Gastrocnemius medialis (tissue), 4 donors: ENCODE measurements around the gene THOC5. TPM values are rescaled to one million over a fixed set of nuclear protein-coding genes. Genes with fewer than 3 reads are reported as not detected.
"Not testable (repeated sequence)": the region's sequence is repeated elsewhere in the genome, so short reads cannot be mapped to it uniquely, and the experiment has no call there.

Experiments used
- ATAC-seq, 2 donors: fragments of 150-250 bp; one replicate each; pipeline ENCODE4 v1.9.1; 2016
- DNase-seq, 2 donors: peaks; one replicate each; pipeline ENCODE4 v3.0.0-alpha.2; 2019
- H3K27ac ChIP-seq, 4 donors: fragments of 200-600 bp; sonication (generic); 1 replicate in 1 of 4; 2 replicates in 3 of 4; pipeline ENCODE4 v1.5.1; 2016 to 2018; ENCODE audit warnings: mild to moderate bottlenecking in 2 of 4, moderate library complexity in 1 of 4
- H3K27me3 ChIP-seq, 3 donors: fragments of 200-600 bp; sonication (generic) in 2 of 3; 1 replicate in 1 of 3; 2 replicates in 2 of 3; pipeline versions ENCODE4 v1.5.1 to v1.6.0; 2016 to 2019; ENCODE audit warnings: mild to moderate bottlenecking in 1 of 3, moderate library complexity in 1 of 3
- H3K36me3 ChIP-seq, 2 donors: fragments of 200-600 bp; sonication (generic) in 1 of 2; one replicate each; pipeline ENCODE4 v1.5.1; 2017 to 2018
- H3K4me1 ChIP-seq, 2 donors: fragments of 200-600 bp; sonication (generic) in 1 of 2; one replicate each; pipeline ENCODE4 v1.5.1; 2016 to 2017; ENCODE audit warnings: mild to moderate bottlenecking in 2 of 2
- H3K4me3 ChIP-seq, 4 donors: fragments of 200-600 bp; sonication (generic) in 3 of 4; 1 replicate in 1 of 4; 2 replicates in 3 of 4; pipeline ENCODE4 v1.5.1; 2016 to 2019; ENCODE audit warnings: mild to moderate bottlenecking in 2 of 4
- H3K9me3 ChIP-seq, 3 donors: fragments of 200-600 bp; sonication (generic) in 2 of 3; 1 replicate in 1 of 3; 2 replicates in 2 of 3; pipeline ENCODE4 v1.5.1; 2016 to 2019
- CTCF ChIP-seq, 5 experiments: fragments of 450-650 bp in 3 of 5; fragments of 200-600 bp in 2 of 5; sonication (generic) in 2 of 5; IDR thresholded peaks in 4 of 5; conservative IDR thresholded peaks in 1 of 5; 1 replicate in 4 of 5; 2 replicates in 1 of 5; pipeline ENCODE4 v1.5.1; 2016 to 2019; ENCODE audit warnings: antibody characterized with exemption in 5 of 5, mild to moderate bottlenecking in 3 of 5, moderate library complexity in 3 of 5
- POLR2A ChIP-seq, 2 donors: fragments of 450-650 bp; IDR thresholded peaks; one replicate each; pipeline ENCODE4 v1.6.1; 2017; ENCODE audit warnings: antibody characterized with exemption in 2 of 2, mild to moderate bottlenecking in 2 of 2, moderate library complexity in 2 of 2
- in situ Hi-C, 4 donors: fragments of 200-750 bp; cut with MboI; loops; one replicate each; pipeline versions ENCODE4 v1.15.0 to v1.8.0; 2017; ENCODE audit warnings: low sequenced_read_pairs in 4 of 4
- intact Hi-C: fragments of 100-400 bp; cut with DNase I; formaldehyde crosslinking; loops from one replicate; pipeline ENCODE4 v1.15.1; 2023; ENCODE audit warnings: low total_unique reads
- total RNA-seq, 4 donors: library from RNA; depleted of rRNA; stranded (reverse); fragments of >200 nt; gene quantifications; one replicate each; pipeline versions ENCODE4 v1.1.0 to v1.2.3, GENCODE V29; 2016

Gene THOC5
- 10 to 100 TPM; 38.4 to 71.4 (median 56.3) TPM for total RNA-seq

DNA sequence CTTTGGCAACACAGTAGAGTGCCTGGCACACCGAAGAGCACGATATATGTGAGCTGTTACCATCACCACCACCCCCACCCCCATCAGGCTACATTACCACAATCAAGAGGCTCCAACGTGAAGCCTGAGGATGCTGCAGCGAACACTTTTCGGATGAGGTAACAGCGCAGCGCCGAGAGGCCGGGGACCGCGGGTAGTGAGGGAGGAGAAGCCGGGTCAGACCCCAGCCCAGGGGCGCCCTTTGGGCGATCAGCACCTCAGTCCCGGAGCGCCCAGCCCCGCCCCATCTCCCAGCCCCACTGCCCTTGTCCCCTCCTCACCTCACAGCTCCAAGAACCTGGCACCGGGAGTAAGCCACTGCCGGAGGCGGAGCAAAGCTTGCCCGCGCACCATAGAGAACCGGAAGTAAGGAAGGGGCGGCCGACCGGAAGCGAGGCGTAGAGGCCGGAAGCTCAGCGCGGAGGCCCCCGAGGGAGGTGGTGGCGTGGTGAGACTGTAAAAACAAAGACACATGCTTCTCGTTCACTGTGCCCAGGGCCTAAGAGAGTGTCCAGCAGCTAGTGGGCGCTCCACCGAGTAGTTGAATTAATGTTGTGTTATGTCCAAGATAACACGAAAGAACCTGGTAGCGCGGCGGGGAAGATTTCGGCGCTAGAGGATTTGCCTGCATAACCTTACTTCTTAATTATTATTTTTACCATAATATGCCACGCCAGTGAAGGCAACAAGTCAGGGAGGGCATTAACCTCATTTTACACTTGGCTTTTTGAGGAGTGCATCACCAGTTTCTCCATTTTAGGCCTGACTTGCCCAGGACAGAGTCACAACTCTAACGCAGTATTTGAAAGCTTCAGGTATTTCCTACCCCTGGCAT is at the start of gene THOC5:
TSS of gene THOC5 (minus strand) at position 407 of the 874 bp plus-strand sequence. CDS start 4,610 bp downstream, outside the sequence.
- intact Hi-C loops (loop anchor here (2.0 kb wide), 1 partner anchor 51 kb away; no protein-coding TSS in a partner anchor), in situ Hi-C loops (no loop called here)
- TF ChIP-seq CTCF (IDR thresholded peaks at IDR 0.05 in 4 of 5, conservative IDR thresholded peaks at IDR 0.05 in 1 of 5) (peak; percentile 35 to 79 (median 54)), POLR2A (IDR thresholded peaks at IDR 0.05) (peak; percentile 16 to 38)
- H3K4me1 ChIP-seq: peaks cover 8 to 10% of the 10 kb centered on the region in 2 donors
- peak; percentile 99 for ATAC-seq
- peak within 1 kb of the TSS; percentile 69 to 92 (median 83) for H3K4me3 ChIP-seq
- H3K9me3 ChIP-seq: no peaks in the 10 kb centered on the region
- H3K36me3 ChIP-seq: peaks cover 0 to 5% of the 10 kb centered on the region in 2 donors
- H3K27me3 ChIP-seq: no peaks in the 10 kb centered on the region
- peak; percentile 91 to 94 for DNase-seq
- peak within 1 kb of the TSS; percentile 79 to 86 (median 81) for H3K27ac ChIP-seq

DNA sequence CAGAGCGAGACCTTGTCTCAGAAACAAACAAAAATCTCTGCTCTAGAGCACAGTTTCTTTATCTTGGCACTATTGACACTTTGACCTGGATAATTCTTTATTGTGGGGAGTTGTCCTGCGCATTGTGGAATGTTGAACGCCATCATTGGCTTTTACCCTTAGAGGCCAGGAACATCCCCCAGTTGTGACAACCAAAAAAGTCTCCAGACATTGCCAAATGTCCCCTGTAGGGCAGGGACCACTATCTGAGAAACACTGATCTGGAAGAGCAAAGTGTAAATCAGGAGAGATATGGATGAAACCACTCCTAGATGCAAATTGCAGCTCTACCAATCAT is 45.1 kb upstream of the THOC5 start:
- DNase-seq (no peak), ATAC-seq (no peak)
- Histone ChIP-seq H3K4me1 (no peaks in the 10 kb centered on the region), H3K36me3 (no peaks in the 10 kb centered on the region), H3K27me3 (no peaks in the 10 kb centered on the region), H3K4me3 (no peak overlapping the region), H3K27ac (no peak overlapping the region), H3K9me3 (no peaks in the 10 kb centered on the region)
- TF ChIP-seq POLR2A (IDR thresholded peaks at IDR 0.05) (no peak), CTCF (IDR thresholded peaks at IDR 0.05 in 4 of 5, conservative IDR thresholded peaks at IDR 0.05 in 1 of 5) (no peak)
- in situ Hi-C loops (no loop called here), intact Hi-C loops (no loop called here)

- DNase-seq, H3K36me3 ChIP-seq, ATAC-seq, in situ Hi-C loops, H3K4me3 ChIP-seq, H3K9me3 ChIP-seq, H3K27ac ChIP-seq, intact Hi-C loops, H3K27me3 ChIP-seq, H3K4me1 ChIP-seq: not testable (repeated sequence)
Measured at GRCh38 chr22:29597871-29598683, 44.5 kb upstream of the THOC5 start.

DNA sequence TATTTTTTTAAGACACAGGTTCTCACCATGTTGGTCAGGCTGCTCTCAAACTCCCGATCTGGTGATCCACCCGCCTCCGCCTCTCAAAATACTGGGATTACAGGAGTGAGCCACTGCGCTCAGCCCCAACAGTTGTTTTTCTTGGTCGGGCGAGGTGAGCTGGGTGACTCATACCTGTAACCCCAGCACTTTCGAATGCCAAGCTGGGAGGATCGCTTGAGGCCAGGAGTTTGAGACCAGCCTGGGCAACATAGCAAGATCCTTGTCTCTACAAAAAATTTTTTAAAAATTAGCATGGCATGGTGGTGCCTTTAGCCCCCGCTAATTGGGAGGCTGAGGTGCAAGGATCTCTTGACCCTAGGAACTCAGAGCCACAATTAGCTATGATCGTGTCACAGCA is 42.9 kb upstream of the THOC5 start:
- TF ChIP-seq CTCF (IDR thresholded peaks at IDR 0.05 in 4 of 5, conservative IDR thresholded peaks at IDR 0.05 in 1 of 5) (no peak), POLR2A (IDR thresholded peaks at IDR 0.05) (no peak)
- no peaks in the 10 kb centered on the region for H3K27me3 ChIP-seq
- in situ Hi-C loops (no loop called here), intact Hi-C loops (no loop called here)
- no peaks in the 10 kb centered on the region for H3K4me1 ChIP-seq
- ATAC-seq (no peak), DNase-seq (no peak)
- no peaks in the 10 kb centered on the region for H3K9me3 ChIP-seq
- no peak overlapping the region for H3K27ac ChIP-seq
- H3K4me3 ChIP-seq: no peak overlapping the region
- no peaks in the 10 kb centered on the region for H3K36me3 ChIP-seq

DNA sequence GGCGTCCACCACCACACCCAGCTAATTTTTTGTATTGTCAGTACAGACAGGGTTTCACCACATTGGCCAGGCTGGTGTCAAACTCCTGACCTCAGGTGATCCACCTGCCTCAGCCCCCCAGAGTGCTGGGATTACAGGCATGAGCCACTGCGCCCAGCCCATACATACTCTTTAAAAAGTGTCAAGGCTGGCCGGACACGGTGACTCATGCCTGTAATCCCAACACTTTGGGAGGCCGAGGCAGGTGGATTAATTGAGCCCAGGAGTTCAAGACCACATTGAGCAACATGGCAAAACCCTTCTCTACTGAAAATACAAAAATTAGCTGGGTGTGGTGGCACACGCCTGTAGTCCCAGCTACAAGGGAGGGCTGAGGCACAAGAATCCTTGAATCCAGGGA is 40.9 kb upstream of the THOC5 start:
- H3K36me3 ChIP-seq, H3K4me3 ChIP-seq, ATAC-seq, H3K27ac ChIP-seq, in situ Hi-C loops, DNase-seq, H3K4me1 ChIP-seq, H3K9me3 ChIP-seq, intact Hi-C loops, H3K27me3 ChIP-seq: not testable (repeated sequence)
